ENCODE data around the gene MED12L. TPM values are rescaled to one million over a fixed set of nuclear protein-coding genes. Genes with fewer than 3 reads are reported as not detected.

MED12L gene
- total RNA-seq, 2 donors from 2014 or later, result 15.5 to 28.9 TPM

GRCh38 chr3:151262871-151263525, 177.5 kb downstream of the MED12L start:
- no peak overlapping the region for H3K4me3 Mint-ChIP-seq
- no peaks in the 10 kb centered on the region for H3K36me3 Mint-ChIP-seq (ENCODE audit: low read depth)
- peaks cover 20% of the 10 kb centered on the region for H3K4me1 Mint-ChIP-seq
- H3K9ac ChIP-seq (ENCODE audit: extremely low read depth, low read length, poor library complexity, severe bottlenecking), result no peak overlapping the region
- no peaks in the 10 kb centered on the region for H3K27me3 Mint-ChIP-seq (ENCODE audit: insufficient read depth)
- H3K27ac Mint-ChIP-seq, result no peak overlapping the region
- DNase-seq, result no peak
- no peak overlapping the region for H3K27ac ChIP-seq (ENCODE audit: low read depth, low read length)
- 91 to 93% methylated on average over 8 of the region's 8 CpGs for WGBS, 2 experiments (ENCODE audit: insufficient coverage in 1 of 2, insufficient read length in 1 of 2)
- H3K27me3 ChIP-seq (ENCODE audit: control insufficient read depth, insufficient read depth, low read length, poor library complexity, severe bottlenecking), result no peaks in the 10 kb centered on the region
- no peaks in the 10 kb centered on the region for H3K9me3 Mint-ChIP-seq
- no peaks in the 10 kb centered on the region for H3K36me3 ChIP-seq (ENCODE audit: control insufficient read depth, insufficient read depth, low read length)
- TF ChIP-seq CTCF (conservative IDR thresholded peaks at IDR 0.05), result peak; percentile 22
- H3K4me1 ChIP-seq (ENCODE audit: control insufficient read depth, insufficient read depth, low read length), result peaks cover 5% of the 10 kb centered on the region
- no peaks in the 10 kb centered on the region for H3K9me3 ChIP-seq (ENCODE audit: control insufficient read depth, low read length)
- H3K4me3 ChIP-seq (ENCODE audit: low read length), result no peak overlapping the region

GRCh38 chr3:151264605-151265004, 179.1 kb downstream of the MED12L start:
- H3K9me3 ChIP-seq (ENCODE audit: control insufficient read depth, low read length), result no peaks in the 10 kb centered on the region
- Mint-ChIP-seq H3K27me3 (ENCODE audit: insufficient read depth) (no peaks in the 10 kb centered on the region), H3K9me3 (no peaks in the 10 kb centered on the region), H3K27ac (no peak overlapping the region), H3K4me1 (peaks cover 15% of the 10 kb centered on the region), H3K4me3 (no peak overlapping the region), H3K36me3 (ENCODE audit: low read depth) (no peaks in the 10 kb centered on the region)
- no peaks in the 10 kb centered on the region for H3K27me3 ChIP-seq (ENCODE audit: control insufficient read depth, insufficient read depth, low read length, poor library complexity, severe bottlenecking)
- 94% methylated on average over 1 of the region's 1 CpG; no CpG with 5 or more reads in 1 of the 2 experiments for whole genome bisulfite sequencing, 2 experiments (ENCODE audit: insufficient coverage in 1 of 2, insufficient read length in 1 of 2)
- H3K27ac ChIP-seq (ENCODE audit: low read depth, low read length), result no peak overlapping the region
- DNase-seq, result no peak
- no peak overlapping the region for H3K9ac ChIP-seq (ENCODE audit: extremely low read depth, low read length, poor library complexity, severe bottlenecking)
- H3K4me3 ChIP-seq (ENCODE audit: low read length), result no peak overlapping the region
- H3K36me3 ChIP-seq (ENCODE audit: control insufficient read depth, insufficient read depth, low read length), result no peaks in the 10 kb centered on the region
- H3K4me1 ChIP-seq (ENCODE audit: control insufficient read depth, insufficient read depth, low read length), result peaks cover under 1% of the 10 kb centered on the region
- no peak for TF ChIP-seq CTCF (conservative IDR thresholded peaks at IDR 0.05)

GRCh38 chr3:151265166-151265565, 179.7 kb downstream of the MED12L start:
- H3K27ac ChIP-seq (ENCODE audit: low read depth, low read length), result no peak overlapping the region
- Mint-ChIP-seq H3K9me3 (no peaks in the 10 kb centered on the region), H3K4me3 (no peak overlapping the region), H3K27ac (no peak overlapping the region), H3K36me3 (ENCODE audit: low read depth) (no peaks in the 10 kb centered on the region), H3K27me3 (ENCODE audit: insufficient read depth) (no peaks in the 10 kb centered on the region), H3K4me1 (peaks cover 11% of the 10 kb centered on the region)
- no peaks in the 10 kb centered on the region for H3K9me3 ChIP-seq (ENCODE audit: control insufficient read depth, low read length)
- no peak overlapping the region for H3K4me3 ChIP-seq (ENCODE audit: low read length)
- 93 to 96% methylated on average over 4 to 5 of the region's 5 CpGs for WGBS, 2 experiments (ENCODE audit: insufficient coverage in 1 of 2, insufficient read length in 1 of 2)
- H3K4me1 ChIP-seq (ENCODE audit: control insufficient read depth, insufficient read depth, low read length), result no peaks in the 10 kb centered on the region
- H3K27me3 ChIP-seq (ENCODE audit: control insufficient read depth, insufficient read depth, low read length, poor library complexity, severe bottlenecking), result no peaks in the 10 kb centered on the region
- no peak for DNase-seq
- TF ChIP-seq CTCF (conservative IDR thresholded peaks at IDR 0.05), result no peak
- no peak overlapping the region for H3K9ac ChIP-seq (ENCODE audit: extremely low read depth, low read length, poor library complexity, severe bottlenecking)
- no peaks in the 10 kb centered on the region for H3K36me3 ChIP-seq (ENCODE audit: control insufficient read depth, insufficient read depth, low read length)
